GM19351 (cell line): ENCODE data around the gene NCAM1.

Experiments used
- ATAC-seq: cut with Tn5 transposase; IDR thresholded peaks from one replicate; pipeline ENCODE4 v1.9.1; 2021; ENCODE audit warnings: mild to moderate bottlenecking, moderate library complexity; ENCODE audit not compliant: unreplicated experiment

The NCAM1 gene

GRCh38 chr11:112967082-112967481 is 5.9 kb downstream of the NCAM1 start:
- no peak for ATAC-seq

GRCh38 chr11:112968941-112969713 is 7.9 kb downstream of the NCAM1 start:
- no peak for ATAC-seq

GRCh38 chr11:112971195-112971594 is 10.0 kb downstream of the NCAM1 start:
- ATAC-seq = no peak

GRCh38 chr11:112971827-112972226 is 10.6 kb downstream of the NCAM1 start:
- ATAC-seq = no peak

GRCh38 chr11:112972399-112973145 is 11.4 kb downstream of the NCAM1 start:
- no peak for ATAC-seq

- no peak for ATAC-seq
These were observed 13.8 kb downstream of the NCAM1 start for GRCh38 chr11:112975051-112975450.

- no peak for ATAC-seq
These were observed 14.3 kb downstream of the NCAM1 start for GRCh38 chr11:112975493-112975892.

GRCh38 chr11:112977755-112978154 is 16.5 kb downstream of the NCAM1 start:
- no peak for ATAC-seq

GRCh38 chr11:112983887-112984286 is 22.7 kb downstream of the NCAM1 start:
- no peak for ATAC-seq

- ATAC-seq = no peak
These were observed 28.0 kb downstream of the NCAM1 start for GRCh38 chr11:112989198-112989597.

GRCh38 chr11:112993808-112994207 is 32.6 kb downstream of the NCAM1 start:
- no peak for ATAC-seq

- no peak for ATAC-seq
These were observed 34.3 kb downstream of the NCAM1 start for GRCh38 chr11:112995423-112996090.

GRCh38 chr11:112996994-112997393 is 35.8 kb downstream of the NCAM1 start:
- no peak for ATAC-seq

- no peak for ATAC-seq
These were observed 36.7 kb downstream of the NCAM1 start for GRCh38 chr11:112997857-112998466.

GRCh38 chr11:112999520-112999919 is 38.3 kb downstream of the NCAM1 start:
- no peak for ATAC-seq

GRCh38 chr11:113001709-113002108 is 40.5 kb downstream of the NCAM1 start:
- ATAC-seq = no peak

- no peak for ATAC-seq
These were observed 45.8 kb downstream of the NCAM1 start for GRCh38 chr11:113006896-113007445.

- ATAC-seq = no peak
These were observed 53.3 kb downstream of the NCAM1 start for GRCh38 chr11:113014262-113015097.

GRCh38 chr11:113015098-113015455 is 53.9 kb downstream of the NCAM1 start:
- ATAC-seq = no peak

GRCh38 chr11:113016905-113017304 is 55.7 kb downstream of the NCAM1 start:
- ATAC-seq = no peak
